ENCODE measurements around the gene ERFL.

- TF ChIP-seq EZH2 (IDR thresholded peaks at IDR 0.05; ENCODE audit: low read depth) (no peak), CTCF (conservative IDR thresholded peaks at IDR 0.05) (no peak)
These were observed 64.9 kb downstream of the ERFL start for GRCh38 chr19:41863209-41863931.
